Transverse colon (tissue), 4 donors: ENCODE measurements around the gene NPR3. TPM values are rescaled to one million over a fixed set of nuclear protein-coding genes. Genes with fewer than 3 reads are reported as not detected.

ENCODE experiments used
- DNase-seq: peaks from one replicate; pipeline ENCODE4 v3.0.0-alpha.2; 2019
- H3K27ac ChIP-seq, 4 donors: fragments of 200-600 bp; sonication (generic); 2 replicates each; pipeline ENCODE4 v1.5.1; 2016 to 2018; ENCODE audit warnings: inconsistent platforms in 4 of 4
- H3K27me3 ChIP-seq: fragments of 200-600 bp; sonication (generic); 2 replicates; pipeline ENCODE4 v1.5.1; 2017; ENCODE audit warnings: inconsistent platforms
- H3K36me3 ChIP-seq, 4 donors: fragments of 200-600 bp; sonication (generic); 2 replicates each; pipeline ENCODE4 v1.5.1; 2017 to 2019; ENCODE audit warnings: inconsistent platforms in 4 of 4
- H3K4me1 ChIP-seq, 4 donors: fragments of 200-600 bp; sonication (generic); 2 replicates each; pipeline ENCODE4 v1.5.1; 2017 to 2020; ENCODE audit warnings: inconsistent platforms in 4 of 4
- H3K4me3 ChIP-seq, 4 donors: fragments of 200-600 bp; sonication (generic); 1 replicate in 1 of 4; 2 replicates in 3 of 4; pipeline versions ENCODE4 v1.5.1 to v1.6.1; 2017 to 2019; ENCODE audit warnings: inconsistent platforms in 4 of 4
- H3K9me3 ChIP-seq, 2 donors: fragments of 200-600 bp; sonication (generic); 2 replicates each; pipeline ENCODE4 v1.5.1; 2017 to 2019; ENCODE audit warnings: inconsistent platforms in 2 of 2
- EP300 ChIP-seq: sonication (generic); formaldehyde crosslinking; IDR thresholded peaks from one replicate; pipeline ENCODE4 v1.6.1; 2017; ENCODE audit warnings: antibody characterized with exemption, low read depth
- POLR2A ChIP-seq: fragments of 450-650 bp; IDR thresholded peaks from one replicate; pipeline ENCODE4 v1.6.1; 2016; ENCODE audit warnings: antibody characterized with exemption, mild to moderate bottlenecking, moderate library complexity
- POLR2AphosphoS5 ChIP-seq, 3 donors: sonication (generic); formaldehyde crosslinking; IDR thresholded peaks; one replicate each; pipeline ENCODE4 v1.6.1; 2016; ENCODE audit warnings: antibody characterized with exemption in 3 of 3
- WGBS, 2 donors: methylation state at CpG; one replicate each; pipeline ENCODE4 v1.1.5; 2018; ENCODE audit warnings: low coverage in 1 of 2; 5-methylcytosine and 5-hydroxymethylcytosine counted together
- in situ Hi-C, 4 donors: fragments of 200-750 bp; cut with MboI; loops; one replicate each; pipeline versions ENCODE4 v1.15.0 to v1.15.1; 2017; ENCODE audit warnings: low sequenced_read_pairs in 3 of 4, low pct_ligation_motif_present in 1 of 4, low pct_unique_long_range_greater_than_20kb in 1 of 4
- intact Hi-C: fragments of 100-400 bp; cut with DNase I; formaldehyde crosslinking; loops from one replicate; pipeline ENCODE4 v1.15.1; 2023; ENCODE audit warnings: low total_unique reads
- total RNA-seq, 4 donors: library from RNA; depleted of rRNA; stranded (reverse); fragments of >200 nt; gene quantifications; one replicate each; pipeline ENCODE4 v1.1.0, GENCODE V29; 2016
- TF ChIP-seq, protein P1 (sequence below), 5 experiments: fragments of 200-600 bp in 3 of 5; fragments of 450-650 bp in 2 of 5; sonication (generic) in 3 of 5; IDR thresholded peaks; 1 replicate in 2 of 5; 2 replicates in 3 of 5; pipeline ENCODE4 v1.5.1; 2016 to 2017; ENCODE audit warnings: antibody characterized with exemption in 5 of 5, inconsistent platforms in 3 of 5, mild to moderate bottlenecking in 2 of 5, moderate library complexity in 1 of 5

Gene NPR3
- total RNA-seq, 4 donors from 2014 or later: 0.60 to 19.8 (median 3.8) TPM

GRCh38 chr5:32740651-32741050 lies 29.5 kb downstream of the NPR3 start:
- intact Hi-C loops (no loop called here), in situ Hi-C loops (no loop called here)
- Histone ChIP-seq H3K4me3 (no peak overlapping the region), H3K36me3 (no peaks in the 10 kb centered on the region), H3K27ac (no peak overlapping the region), H3K4me1 (no peaks in the 10 kb centered on the region), H3K9me3 (no peaks in the 10 kb centered on the region), H3K27me3 (no peaks in the 10 kb centered on the region)
- 61 to 100% methylated on average over 2 to 4 of the region's 4 CpGs for WGBS, 2 donors
- TF ChIP-seq, protein P1, sequence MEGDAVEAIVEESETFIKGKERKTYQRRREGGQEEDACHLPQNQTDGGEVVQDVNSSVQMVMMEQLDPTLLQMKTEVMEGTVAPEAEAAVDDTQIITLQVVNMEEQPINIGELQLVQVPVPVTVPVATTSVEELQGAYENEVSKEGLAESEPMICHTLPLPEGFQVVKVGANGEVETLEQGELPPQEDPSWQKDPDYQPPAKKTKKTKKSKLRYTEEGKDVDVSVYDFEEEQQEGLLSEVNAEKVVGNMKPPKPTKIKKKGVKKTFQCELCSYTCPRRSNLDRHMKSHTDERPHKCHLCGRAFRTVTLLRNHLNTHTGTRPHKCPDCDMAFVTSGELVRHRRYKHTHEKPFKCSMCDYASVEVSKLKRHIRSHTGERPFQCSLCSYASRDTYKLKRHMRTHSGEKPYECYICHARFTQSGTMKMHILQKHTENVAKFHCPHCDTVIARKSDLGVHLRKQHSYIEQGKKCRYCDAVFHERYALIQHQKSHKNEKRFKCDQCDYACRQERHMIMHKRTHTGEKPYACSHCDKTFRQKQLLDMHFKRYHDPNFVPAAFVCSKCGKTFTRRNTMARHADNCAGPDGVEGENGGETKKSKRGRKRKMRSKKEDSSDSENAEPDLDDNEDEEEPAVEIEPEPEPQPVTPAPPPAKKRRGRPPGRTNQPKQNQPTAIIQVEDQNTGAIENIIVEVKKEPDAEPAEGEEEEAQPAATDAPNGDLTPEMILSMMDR (IDR thresholded peaks at IDR 0.05): no peak
- no peak for TF ChIP-seq EP300
- TF ChIP-seq POLR2A: no peak
- TF ChIP-seq POLR2AphosphoS5 (IDR thresholded peaks at IDR 0.05): no peak
- DNase-seq: no peak

DNA sequence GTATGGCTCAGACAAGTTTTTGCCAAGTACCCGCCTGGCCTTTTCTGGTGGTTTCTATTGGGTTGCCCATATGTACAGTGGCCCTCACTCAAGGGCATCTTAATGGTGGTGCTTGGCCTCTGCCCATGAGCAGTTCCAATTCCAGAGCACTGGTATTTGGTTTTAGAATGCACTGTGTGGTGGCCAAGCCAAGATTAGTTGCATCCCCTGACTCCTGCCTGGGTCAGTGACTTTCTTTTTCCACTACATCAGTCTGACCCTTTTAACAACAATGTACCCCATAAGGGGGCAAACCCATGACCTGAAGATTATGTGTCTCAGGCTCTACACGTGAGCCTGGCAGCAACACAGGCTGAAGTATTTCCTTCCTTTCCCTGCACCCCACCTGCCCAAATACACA lies 34.2 kb downstream of the NPR3 start:
- H3K27ac ChIP-seq: no peak overlapping the region
- H3K36me3 ChIP-seq: no peaks in the 10 kb centered on the region
- no peak for TF ChIP-seq EP300
- TF ChIP-seq POLR2A: no peak
- TF ChIP-seq POLR2AphosphoS5 (IDR thresholded peaks at IDR 0.05): no peak
- TF ChIP-seq, protein P1 (IDR thresholded peaks at IDR 0.05): no peak
- WGBS, 2 donors: 40 to 55% methylated on average over 1 to 2 of the region's 2 CpGs
- intact Hi-C loops (no loop called here), in situ Hi-C loops (no loop called here)
- no peaks in the 10 kb centered on the region for H3K4me1 ChIP-seq
- H3K9me3 ChIP-seq: no peaks in the 10 kb centered on the region
- H3K4me3 ChIP-seq: no peak overlapping the region
- DNase-seq: no peak
- H3K27me3 ChIP-seq: no peaks in the 10 kb centered on the region

DNA sequence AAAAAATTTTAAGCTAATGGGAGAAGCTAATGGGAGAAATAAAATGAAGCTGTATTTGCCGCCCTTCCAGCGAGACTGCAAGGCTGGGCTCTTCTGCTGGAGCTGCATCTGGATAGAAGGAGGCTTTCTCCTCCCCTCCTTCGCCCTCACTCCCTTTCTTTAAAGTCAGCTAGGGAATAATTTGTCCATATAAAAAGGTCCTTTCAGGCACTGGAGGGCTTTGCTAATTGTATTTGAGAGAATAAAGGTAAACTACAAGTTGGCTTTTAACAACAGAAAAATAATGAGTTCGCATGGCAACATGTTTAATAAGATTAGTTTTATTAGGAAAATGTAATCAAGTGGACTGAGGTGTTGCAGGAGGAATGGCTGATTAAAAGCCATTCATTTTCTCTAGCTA lies 41.3 kb downstream of the NPR3 start:
- Histone ChIP-seq H3K27ac (no peak overlapping the region), H3K27me3 (no peaks in the 10 kb centered on the region), H3K4me3 (no peak overlapping the region), H3K9me3 (no peaks in the 10 kb centered on the region), H3K36me3 (no peaks in the 10 kb centered on the region), H3K4me1 (no peaks in the 10 kb centered on the region)
- intact Hi-C loops: no loop called here
- no peak for DNase-seq
- WGBS, 2 donors: 79 to 80% methylated on average over 4 of the region's 4 CpGs
- TF ChIP-seq EP300: no peak
- TF ChIP-seq, protein P1 (IDR thresholded peaks at IDR 0.05): no peak
- TF ChIP-seq POLR2A: no peak
- no peak for TF ChIP-seq POLR2AphosphoS5 (IDR thresholded peaks at IDR 0.05)
- in situ Hi-C loops: no loop called here

DNA sequence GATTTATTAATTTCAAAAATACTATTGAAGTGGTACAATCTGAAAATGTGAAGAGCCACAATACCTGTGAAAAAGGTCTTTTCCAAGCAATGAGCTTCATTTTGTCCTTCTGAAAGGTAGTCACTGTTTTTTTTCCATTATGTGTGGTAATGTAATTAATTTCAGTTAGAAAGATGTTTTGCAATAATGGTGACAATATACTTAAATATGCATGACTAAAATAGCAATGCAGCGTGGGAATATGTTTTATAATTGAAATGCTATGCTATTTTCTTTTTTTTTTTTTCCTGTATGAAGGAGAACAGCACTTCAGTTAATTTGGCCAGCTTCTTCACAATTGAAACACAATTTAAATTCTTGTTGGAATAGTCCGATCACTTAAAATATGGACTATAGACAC lies 41.9 kb downstream of the NPR3 start:
- in situ Hi-C loops: no loop called here
- intact Hi-C loops: no loop called here
- Histone ChIP-seq H3K9me3 (no peaks in the 10 kb centered on the region), H3K4me1 (no peaks in the 10 kb centered on the region), H3K27ac (no peak overlapping the region), H3K27me3 (no peaks in the 10 kb centered on the region), H3K4me3 (no peak overlapping the region), H3K36me3 (no peaks in the 10 kb centered on the region)
- DNase-seq: no peak
- 68 to 69% methylated on average over 2 of the region's 2 CpGs for WGBS, 2 donors
- TF ChIP-seq POLR2A (no peak), EP300 (no peak), POLR2AphosphoS5 (IDR thresholded peaks at IDR 0.05) (no peak)
- TF ChIP-seq, protein P1 (IDR thresholded peaks at IDR 0.05): no peak
